Fibroblast of pulmonary artery (primary cell): ENCODE results near the gene TNN.
A peak's percentile ranks its signal among the peaks of the same experiment; 100 is the strongest.

Source experiments
- DNase-seq: peaks from one replicate; pipeline ENCODE4 v3.0.0-alpha.2; 2010; ENCODE audit warnings: low read depth
- H3K4me3 ChIP-seq: replicated peaks from 2 replicates; pipeline ENCODE4 v1.5.1; 2011; ENCODE audit warnings: low read depth, mild to moderate bottlenecking, control low read depth, low read length, moderate library complexity
- CTCF ChIP-seq: IDR thresholded peaks from 2 replicates; pipeline ENCODE4 v1.5.1; 2011; ENCODE audit warnings: mild to moderate bottlenecking, control low read depth, low read length, inconsistent platforms; ENCODE audit errors: missing control alignments

Gene TNN

DNA sequence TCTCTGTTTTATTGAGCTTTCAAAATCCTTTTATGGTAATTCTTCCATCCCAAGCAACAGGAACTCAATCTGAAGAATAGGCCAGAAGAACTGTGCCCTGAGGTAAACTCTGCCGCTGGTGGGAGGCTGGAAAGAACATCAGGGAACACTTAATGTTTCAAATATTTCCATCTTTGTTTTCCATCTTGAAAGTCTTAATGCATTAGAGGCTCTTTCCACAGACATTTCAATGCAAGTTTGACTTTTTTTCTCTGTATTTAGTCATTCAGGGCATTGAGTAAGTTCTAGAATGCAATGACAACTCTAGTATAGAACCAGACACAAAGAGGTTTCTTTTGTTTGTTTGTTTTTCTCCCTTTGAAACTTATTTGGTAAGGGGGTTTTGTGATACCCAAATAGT, 63.5 kb downstream of the TNN start:
- no peak overlapping the region for H3K4me3 ChIP-seq
- no peak for TF ChIP-seq CTCF
- DNase-seq, result no peak

DNA sequence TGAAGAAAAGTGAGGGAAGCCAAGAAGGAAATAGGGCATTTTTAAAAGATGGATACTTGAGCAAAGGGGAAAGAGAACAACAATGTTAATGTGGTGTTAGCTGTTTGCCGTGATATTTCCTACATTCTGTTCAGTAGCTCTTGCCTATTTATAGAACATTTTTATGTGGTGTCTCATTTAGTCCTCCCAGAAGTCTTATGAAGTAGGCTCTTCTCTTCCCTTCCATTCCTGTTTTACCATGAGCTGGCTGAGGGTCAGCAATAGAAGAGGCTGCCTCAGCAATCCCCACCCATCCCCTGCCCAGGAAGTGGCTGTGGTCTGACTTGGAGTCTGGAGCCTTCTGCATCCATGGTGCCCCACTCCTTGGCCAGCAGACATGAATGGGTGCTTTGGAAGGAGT, 64.8 kb downstream of the TNN start:
- no peak overlapping the region for H3K4me3 ChIP-seq
- no peak for TF ChIP-seq CTCF
- peak; percentile 20 for DNase-seq

DNA sequence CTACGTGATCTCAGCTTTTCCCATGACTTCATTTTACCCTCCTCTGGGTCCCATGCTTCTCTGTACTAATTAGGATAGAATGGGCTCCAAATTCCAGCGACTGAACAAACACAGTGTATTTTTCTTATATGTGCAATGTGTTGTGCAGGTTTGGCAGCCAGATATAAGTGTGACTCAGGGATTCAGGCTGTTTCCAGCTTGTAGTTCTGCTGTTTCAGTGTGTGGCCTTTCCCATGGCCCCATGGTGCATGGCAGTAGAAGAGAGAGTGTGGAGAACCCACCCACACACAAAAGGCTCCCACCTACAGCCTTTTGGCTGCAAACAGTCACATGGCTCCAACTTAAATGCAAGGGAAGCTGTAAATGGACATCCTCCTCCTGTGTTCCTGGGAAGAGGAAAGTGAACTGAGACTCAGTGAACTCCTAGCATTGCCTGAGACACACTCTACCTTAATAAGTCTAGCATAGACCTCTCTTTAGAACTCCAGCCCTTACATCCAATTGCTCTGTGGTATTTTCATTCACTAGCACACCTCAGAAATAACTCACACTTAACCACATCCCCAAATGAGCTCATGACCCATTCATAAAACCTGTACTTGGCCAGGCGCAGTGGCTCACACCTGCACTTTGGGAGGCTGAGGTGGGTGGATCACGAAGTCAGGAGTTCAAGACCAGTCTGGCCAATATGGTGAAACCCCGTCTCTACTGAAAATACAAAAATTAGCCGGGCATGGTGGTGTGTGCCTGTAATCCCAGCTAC, 66.2 kb downstream of the TNN start:
- no peak for TF ChIP-seq CTCF
- H3K4me3 ChIP-seq, result no peak overlapping the region
- DNase-seq, result no peak

DNA sequence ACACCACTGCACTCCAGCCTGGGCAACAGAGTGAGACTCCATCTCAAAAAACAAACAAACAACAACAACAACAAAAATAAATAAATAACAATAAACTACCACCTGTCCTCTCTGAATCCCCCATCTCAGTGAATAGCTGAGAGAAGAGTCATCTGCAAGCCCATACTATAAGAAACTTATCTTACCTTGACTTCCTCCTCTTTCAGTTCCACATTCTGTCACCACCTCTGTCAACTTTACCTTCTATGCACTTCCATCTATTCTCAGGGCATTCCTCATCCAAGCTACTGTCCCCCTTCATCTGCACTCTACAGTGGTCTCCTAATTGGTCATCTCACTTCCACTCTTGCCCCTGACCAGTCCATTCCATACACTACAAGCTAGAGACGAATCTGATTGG, 66.9 kb downstream of the TNN start:
- no peak overlapping the region for H3K4me3 ChIP-seq
- no peak for TF ChIP-seq CTCF
- DNase-seq, result no peak

GRCh38 chr1:175136246-175136645, 68.6 kb downstream of the TNN start:
- no peak for TF ChIP-seq CTCF
- H3K4me3 ChIP-seq, result no peak overlapping the region
- DNase-seq, result no peak

DNA sequence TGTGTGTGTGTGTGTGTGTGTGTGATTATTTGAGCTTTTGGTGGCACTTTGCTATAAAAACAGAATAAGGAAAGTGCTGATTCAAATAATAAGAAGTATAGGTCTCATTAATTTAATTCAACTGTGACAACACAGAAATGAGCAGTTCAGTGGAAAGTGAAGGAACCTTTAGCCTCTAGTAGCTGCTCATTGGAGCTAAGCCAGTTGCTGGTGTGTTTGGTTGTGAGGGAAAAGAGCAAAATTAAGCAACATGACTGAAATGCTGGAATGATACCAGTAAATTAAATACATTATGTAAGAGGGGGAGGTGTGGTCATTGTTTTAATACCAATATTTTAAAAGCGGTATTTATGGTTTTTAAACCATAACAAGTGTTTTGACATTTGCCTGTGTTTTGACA, 69.7 kb downstream of the TNN start:
- no peak for DNase-seq
- no peak overlapping the region for H3K4me3 ChIP-seq
- TF ChIP-seq CTCF, result no peak

DNA sequence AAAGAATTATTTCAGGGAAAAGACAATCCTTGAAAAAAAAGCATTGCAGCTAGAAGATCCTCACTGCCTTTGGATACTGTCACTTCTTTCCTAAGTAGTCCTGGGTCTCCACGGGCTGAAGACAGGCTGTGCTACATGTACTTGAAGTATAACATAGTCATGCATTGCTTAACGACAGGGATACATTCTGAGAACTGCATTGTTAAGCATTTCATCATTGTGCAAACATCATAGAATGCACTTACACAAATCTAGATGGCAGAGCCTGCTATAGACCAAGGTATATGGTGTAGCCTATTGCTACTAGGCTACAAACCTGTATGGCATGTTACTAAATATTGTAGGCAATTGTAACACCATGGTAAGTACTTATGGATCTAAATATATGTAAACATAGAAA, 70.9 kb downstream of the TNN start:
- TF ChIP-seq CTCF, result no peak
- no peak for DNase-seq
- no peak overlapping the region for H3K4me3 ChIP-seq
